Psoas muscle (tissue), 8 donors: ENCODE data around the gene LECT2. TPM values are rescaled to one million over a fixed set of nuclear protein-coding genes. Genes with fewer than 3 reads are reported as not detected.
A peak's percentile ranks its signal among the peaks of the same experiment; 100 is the strongest.

Experiments
- ATAC-seq, 4 donors: fragments of 200-7000 bp; cut with Tn5 transposase; one replicate each; pipeline ENCODE4 v1.9.1; 2020; ENCODE audit warnings: moderate library complexity in 3 of 4, mild to moderate bottlenecking in 2 of 4
- DNase-seq, 2 donors: peaks; one replicate each; pipeline ENCODE4 v3.0.0-alpha.2; 2020
- H3K27ac ChIP-seq: fragments of 200-600 bp; one replicate; pipeline ENCODE4 v1.8.0; 2022
- H3K27me3 ChIP-seq, 3 donors: fragments of 200-600 bp in 1 of 3; one replicate each; pipeline versions ENCODE4 v1.6.1 to v1.8.0; 2013 to 2022; ENCODE audit warnings: low read length in 2 of 3, mild to moderate bottlenecking in 2 of 3, moderate library complexity in 1 of 3; ENCODE audit not compliant: insufficient read depth in 3 of 3
- H3K36me3 ChIP-seq, 2 donors: fragments of 200-600 bp in 1 of 2; one replicate each; pipeline versions ENCODE4 v1.6.1 to v1.8.0; 2013 to 2022; ENCODE audit warnings: low read depth in 1 of 2, mild to moderate bottlenecking in 1 of 2, moderate library complexity in 1 of 2; ENCODE audit not compliant: insufficient read depth in 1 of 2
- H3K4me1 ChIP-seq: fragments of 200-600 bp; one replicate; pipeline ENCODE4 v1.8.0; 2022
- H3K4me3 ChIP-seq: fragments of 200-600 bp; one replicate; pipeline ENCODE4 v1.8.0; 2022; ENCODE audit warnings: mild to moderate bottlenecking
- H3K9me3 ChIP-seq: fragments of 200-600 bp; one replicate; pipeline ENCODE4 v1.8.0; 2022
- WGBS, 3 donors: extraction: QIAGEN DNeasy Blood & Tissue Kit; methylation state at CpG; one replicate each; pipeline versions ENCODE4 v1.1.6 to v1.1.7; 2013; 5-methylcytosine and 5-hydroxymethylcytosine counted together
- intact Hi-C, 2 donors: fragments of 100-400 bp; cut with DNase I; formaldehyde crosslinking; loops; one replicate each; pipeline versions ENCODE4 v1.11.0 to v1.14.2; 2022
- polyA plus RNA-seq, 3 donors: library from polyadenylated mRNA; stranded (reverse); fragments of 200-250 nt; gene quantifications; one replicate each; pipeline ENCODE4 v1.2.3, GENCODE V29; 2013
- total RNA-seq, 4 donors: library from RNA; stranded (reverse); fragmentation: NEBNext Ultra II Directional in 2 of 4; extraction: Animal tissue kit (Norgen Biotek cat#: 25700) in 2 of 4; gene quantifications; one replicate each; pipeline versions ENCODE4 v1.2.1 to v1.2.4, GENCODE V29; 2021 to 2023
- TF ChIP-seq, protein P1 (sequence below): fragments of 200-600 bp; IDR thresholded peaks from one replicate; pipeline ENCODE4 v1.8.0; 2022; ENCODE audit warnings: antibody characterized with exemption
- donor health status: healthy with polysubstance abuse.
- donor health status: DM: no; HTN: no; CAD: no; lungs with moderate emphysema.
- donor health status: Bipolar disorder and iron deficiency.
- donor health status: healthy.
- donor health status: DM: yes; HTN: yes; CAD: no.
- donor health status: DM: no; HTN: no; CAD: no.
- donor health status: DM: no; HTN: no; CAD: no.
- donor health status: DM: yes; HTN: yes; CAD: no.

Gene LECT2
- total and polyA plus RNA-seq, 7 donors: not detected

- intact Hi-C loops: loop anchor here (1.0 to 5.0 kb wide), 6 partner anchors 117 to 267 kb away; no protein-coding TSS in a partner anchor
- Histone ChIP-seq H3K9me3 (no peaks in the 10 kb centered on the region), H3K4me3 (no peak overlapping the region), H3K27me3 (no peaks in the 10 kb centered on the region), H3K4me1 (no peaks in the 10 kb centered on the region), H3K27ac (no peak overlapping the region), H3K36me3 (no peaks in the 10 kb centered on the region)
- DNase-seq: no peak
- 0 to 1% (median 0%) methylated on average over 3 of the region's 3 CpGs for WGBS, 3 donors
- peak in 3 of 4 donors; percentile 56 to 73 (median 64) for ATAC-seq
- TF ChIP-seq, protein P1, sequence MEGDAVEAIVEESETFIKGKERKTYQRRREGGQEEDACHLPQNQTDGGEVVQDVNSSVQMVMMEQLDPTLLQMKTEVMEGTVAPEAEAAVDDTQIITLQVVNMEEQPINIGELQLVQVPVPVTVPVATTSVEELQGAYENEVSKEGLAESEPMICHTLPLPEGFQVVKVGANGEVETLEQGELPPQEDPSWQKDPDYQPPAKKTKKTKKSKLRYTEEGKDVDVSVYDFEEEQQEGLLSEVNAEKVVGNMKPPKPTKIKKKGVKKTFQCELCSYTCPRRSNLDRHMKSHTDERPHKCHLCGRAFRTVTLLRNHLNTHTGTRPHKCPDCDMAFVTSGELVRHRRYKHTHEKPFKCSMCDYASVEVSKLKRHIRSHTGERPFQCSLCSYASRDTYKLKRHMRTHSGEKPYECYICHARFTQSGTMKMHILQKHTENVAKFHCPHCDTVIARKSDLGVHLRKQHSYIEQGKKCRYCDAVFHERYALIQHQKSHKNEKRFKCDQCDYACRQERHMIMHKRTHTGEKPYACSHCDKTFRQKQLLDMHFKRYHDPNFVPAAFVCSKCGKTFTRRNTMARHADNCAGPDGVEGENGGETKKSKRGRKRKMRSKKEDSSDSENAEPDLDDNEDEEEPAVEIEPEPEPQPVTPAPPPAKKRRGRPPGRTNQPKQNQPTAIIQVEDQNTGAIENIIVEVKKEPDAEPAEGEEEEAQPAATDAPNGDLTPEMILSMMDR: peak; percentile 74
Observed at GRCh38 chr5:135944967-135945560, 9.7 kb downstream of the LECT2 start.

GRCh38 chr5:135944564-135944963 lies 10.2 kb downstream of the LECT2 start:
- ATAC-seq (no peak), DNase-seq (no peak)
- intact Hi-C loops: loop anchor here in 1 of 2 donors (2.0 kb wide), 1 partner anchor 118 kb away; no protein-coding TSS in a partner anchor
- H3K4me1 ChIP-seq: no peaks in the 10 kb centered on the region
- TF ChIP-seq, protein P1: no peak
- no peak overlapping the region for H3K27ac ChIP-seq
- no peaks in the 10 kb centered on the region for H3K9me3 ChIP-seq
- H3K36me3 ChIP-seq: no peaks in the 10 kb centered on the region
- no peaks in the 10 kb centered on the region for H3K27me3 ChIP-seq
- H3K4me3 ChIP-seq: no peak overlapping the region

- DNase-seq: no peak
- TF ChIP-seq, protein P1: no peak
- ATAC-seq: no peak
- Histone ChIP-seq H3K36me3 (no peaks in the 10 kb centered on the region), H3K27me3 (no peaks in the 10 kb centered on the region), H3K9me3 (no peaks in the 10 kb centered on the region), H3K4me1 (no peaks in the 10 kb centered on the region), H3K4me3 (no peak overlapping the region), H3K27ac (no peak overlapping the region)
- WGBS, 3 donors: 66 to 78% (median 71%) methylated on average over 3 of the region's 3 CpGs
- intact Hi-C loops: no loop called here
Observed at GRCh38 chr5:135942202-135942771, 12.5 kb downstream of the LECT2 start.

- Histone ChIP-seq H3K4me3 (no peak overlapping the region), H3K27me3 (no peaks in the 10 kb centered on the region), H3K4me1 (no peaks in the 10 kb centered on the region), H3K36me3 (no peaks in the 10 kb centered on the region), H3K27ac (no peak overlapping the region), H3K9me3 (no peaks in the 10 kb centered on the region)
- intact Hi-C loops: no loop called here
- TF ChIP-seq, protein P1: no peak
- DNase-seq (no peak), ATAC-seq (no peak)
- 84 to 86% (median 85%) methylated on average over 2 of the region's 2 CpGs for WGBS, 3 donors
Observed at GRCh38 chr5:135941711-135942110, 13.1 kb downstream of the LECT2 start.
